NCI-H2171 treated with DMSO at 0.1 percent for 48 hours (cell line): ENCODE measurements around the gene GNAQ.

ENCODE experiments used
- DNase-seq: peaks from one replicate; lab custom pipeline; 2025; lab: John Stamatoyannopoulos, UW

Gene GNAQ

GRCh38 chr9:77974434-77974833, 57.2 kb downstream of the GNAQ start:
- DNase-seq = no peak

GRCh38 chr9:77969083-77969482, 62.5 kb downstream of the GNAQ start:
- DNase-seq = peak; percentile 31

DNA sequence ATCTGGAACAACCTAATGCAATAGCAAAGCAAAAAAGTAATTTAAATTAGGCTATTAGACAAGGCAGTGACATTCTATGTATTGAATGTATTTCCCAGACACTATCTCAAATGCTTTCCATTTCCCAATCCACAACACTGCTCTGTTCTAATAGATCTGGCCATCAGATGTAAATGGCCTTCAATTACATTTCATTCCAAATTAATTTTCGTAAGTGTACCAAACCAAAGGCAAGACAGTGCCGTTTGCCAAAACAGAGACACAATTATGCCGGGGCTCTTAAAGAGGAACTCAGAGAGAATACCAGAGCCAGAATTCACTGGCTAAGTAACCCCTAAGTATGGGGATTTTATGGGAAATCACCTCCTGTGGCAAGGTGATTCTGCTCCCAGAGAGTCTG, 63.1 kb downstream of the GNAQ start:
- DNase-seq = no peak

DNA sequence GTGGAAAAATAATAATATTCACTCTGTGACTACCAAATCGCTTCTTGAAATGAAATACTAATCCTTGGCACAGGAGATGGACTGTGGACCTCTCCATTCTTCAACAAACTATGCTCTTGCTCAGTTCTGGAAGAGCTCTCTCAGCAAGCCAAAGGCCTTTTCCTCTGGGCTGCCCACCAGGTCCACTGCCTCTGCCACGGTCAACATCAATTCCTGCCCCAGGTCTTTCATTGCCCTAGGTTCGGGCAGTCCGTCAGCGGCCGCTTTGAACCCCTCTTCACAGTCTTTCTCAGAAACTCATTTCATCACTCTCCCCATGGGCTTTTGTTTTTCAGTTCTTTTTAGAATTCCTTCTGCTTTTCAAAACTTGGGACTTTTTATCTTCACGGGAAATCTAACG, 64.9 kb downstream of the GNAQ start:
- no peak for DNase-seq

DNA sequence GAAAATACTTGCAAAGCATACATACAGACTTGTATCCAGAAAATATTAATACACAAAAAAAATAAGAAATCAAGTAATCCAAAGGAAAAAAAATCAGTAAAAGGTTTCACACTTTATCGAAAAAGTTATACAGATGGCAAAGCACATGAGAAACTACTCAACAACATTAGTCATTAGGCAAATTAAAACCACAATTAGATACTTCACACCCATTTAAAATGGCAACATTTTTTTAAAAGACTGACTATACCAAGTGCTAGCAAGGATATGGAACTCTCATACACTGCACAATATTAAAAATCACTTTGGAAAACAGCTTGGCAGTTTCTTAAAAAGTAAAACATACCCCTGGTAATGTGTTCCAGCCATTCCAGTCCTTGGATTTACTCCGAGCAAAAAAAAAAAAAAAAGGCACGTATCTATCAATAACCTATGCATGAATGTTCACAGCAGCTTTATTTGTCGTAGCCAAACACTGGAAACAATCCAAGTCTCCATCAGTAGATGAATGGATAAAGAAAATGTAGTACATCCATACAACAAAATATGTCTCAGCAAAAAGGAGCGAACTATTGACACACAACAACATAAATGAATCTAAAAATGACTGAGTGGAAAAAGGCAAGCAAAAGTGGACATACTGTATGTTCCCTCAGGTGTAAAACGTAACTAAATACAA, 66.0 kb downstream of the GNAQ start:
- peak; percentile 81 for DNase-seq

- no peak for DNase-seq
These were observed 67.4 kb downstream of the GNAQ start for GRCh38 chr9:77964258-77964657.

DNA sequence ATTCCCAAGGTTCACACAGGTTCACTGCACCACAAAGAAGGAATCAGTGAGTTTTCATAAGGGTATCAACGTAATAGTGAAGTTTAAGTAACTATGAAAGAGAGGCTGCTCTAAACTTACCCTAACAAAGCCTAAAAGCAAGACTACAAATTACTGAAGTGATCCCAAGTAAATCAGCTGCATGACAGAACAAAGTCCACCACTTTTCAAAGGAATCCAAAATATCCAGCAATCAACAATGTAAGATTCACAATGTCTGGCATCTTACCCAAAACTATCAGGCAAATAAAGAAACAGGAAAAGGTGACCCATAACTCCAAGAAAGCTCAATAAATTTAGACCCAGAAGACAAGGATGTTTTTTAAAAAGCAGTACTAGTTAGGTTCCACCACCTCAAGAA, 70.1 kb downstream of the GNAQ start:
- DNase-seq = no peak

- DNase-seq = no peak
These were observed 71.1 kb downstream of the GNAQ start for GRCh38 chr9:77960356-77961153.

DNA sequence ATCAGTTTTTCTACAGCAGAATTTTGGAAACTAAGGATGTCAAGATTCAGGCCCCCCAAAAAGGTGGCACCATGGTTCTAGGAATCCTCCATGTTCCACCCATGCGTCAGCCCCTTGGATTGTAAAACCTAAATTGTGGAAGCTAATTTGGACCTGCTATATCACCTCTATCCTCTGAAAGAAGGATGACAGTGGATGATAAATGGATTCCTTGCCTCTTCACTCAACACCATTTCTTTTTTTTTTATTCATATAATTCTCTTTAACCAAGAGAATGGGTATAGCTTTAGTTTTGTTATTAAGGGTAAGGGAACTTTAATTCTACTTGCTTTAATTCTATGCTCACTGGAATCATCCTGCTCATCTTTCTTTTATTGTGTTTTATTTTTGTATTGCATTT, 71.8 kb downstream of the GNAQ start:
- DNase-seq = no peak

DNA sequence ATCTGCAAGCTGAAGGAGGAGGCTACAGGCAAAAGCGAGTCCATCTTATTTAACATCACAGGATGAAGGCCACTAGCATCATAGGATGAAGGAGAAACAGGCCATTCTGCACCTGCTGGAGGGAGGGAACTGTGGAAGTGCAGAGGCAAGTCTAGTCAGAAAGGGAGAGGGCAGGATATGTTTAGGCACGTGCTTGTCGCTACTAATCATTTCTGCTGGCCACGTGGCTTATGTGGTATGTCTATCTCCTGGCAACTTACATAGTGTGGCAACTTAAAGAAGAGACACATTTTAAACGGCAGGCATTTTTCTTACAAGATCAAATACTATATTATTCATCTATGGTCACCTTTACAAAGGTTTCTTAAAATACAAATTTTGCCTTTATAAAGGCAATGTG, 74.0 kb downstream of the GNAQ start:
- DNase-seq = peak; percentile 24

- DNase-seq = no peak
These were observed 75.1 kb downstream of the GNAQ start for GRCh38 chr9:77956555-77956954.

DNA sequence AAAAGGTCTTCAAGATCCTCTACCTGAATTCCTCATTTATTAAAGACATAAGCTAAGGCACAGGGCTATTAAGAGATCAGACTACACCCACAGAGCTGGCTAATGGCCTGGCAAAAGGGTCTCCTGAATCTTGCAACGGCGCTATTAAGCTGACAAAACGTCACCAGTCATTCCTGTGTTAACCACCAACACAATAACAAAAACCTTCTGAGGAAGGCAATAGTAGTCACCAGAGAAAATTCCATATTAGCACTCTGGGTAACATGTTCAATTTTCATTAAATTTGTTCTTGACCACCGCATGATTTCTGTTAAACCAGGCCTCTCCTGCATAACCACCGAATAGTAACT, 77.0 kb downstream of the GNAQ start:
- DNase-seq = no peak

- DNase-seq = no peak
These were observed 77.5 kb downstream of the GNAQ start for GRCh38 chr9:77954013-77954665.

DNA sequence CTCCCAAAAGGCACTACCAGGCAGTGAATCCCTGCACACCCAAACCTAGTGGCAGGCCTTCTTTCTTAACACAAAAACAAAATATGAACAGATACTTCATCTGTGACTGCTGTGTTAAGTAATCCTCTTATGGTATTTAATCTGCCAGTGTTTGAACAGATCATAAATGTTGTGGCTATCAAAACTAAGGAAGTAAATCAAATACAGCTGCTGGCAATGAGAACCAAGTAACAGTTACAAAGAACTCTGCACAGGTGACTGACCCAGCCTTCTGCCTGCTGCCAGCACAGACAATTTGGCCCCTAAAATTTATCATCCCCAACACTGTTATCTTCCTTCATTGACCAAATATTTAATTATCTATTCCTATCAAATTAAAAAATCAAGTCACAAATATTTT, 78.0 kb downstream of the GNAQ start:
- DNase-seq = no peak

DNA sequence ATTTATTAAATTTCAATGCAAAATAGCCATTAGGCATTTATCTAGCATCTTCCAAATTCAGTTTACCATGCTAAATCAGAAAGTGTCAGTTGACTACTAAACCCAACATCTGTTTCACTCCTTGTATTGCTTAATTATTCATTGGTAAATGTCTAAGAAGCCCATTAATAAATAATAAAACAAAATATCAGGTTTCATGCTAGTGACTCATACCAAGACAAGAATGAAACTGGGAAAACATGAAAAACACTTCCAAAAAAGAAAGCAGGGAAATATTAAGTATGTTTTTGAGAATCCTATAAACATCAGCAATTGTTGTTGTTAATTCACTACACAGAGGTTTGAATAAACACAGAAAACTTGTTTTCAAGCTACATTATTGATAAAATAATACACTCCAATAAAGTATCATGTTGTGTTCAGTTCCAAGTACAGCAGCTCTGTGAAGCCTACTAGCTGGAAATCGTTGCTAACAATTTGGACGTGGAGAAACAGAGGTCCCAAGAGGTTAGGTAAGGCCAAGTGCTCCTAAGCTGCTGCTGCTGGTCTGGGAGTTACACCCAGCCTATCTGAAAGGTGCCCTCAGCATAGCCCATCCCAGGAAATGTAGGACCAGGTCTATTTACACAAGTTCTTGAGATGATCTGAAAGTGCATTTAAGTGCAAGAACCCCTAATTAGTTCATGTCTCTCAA, 78.8 kb downstream of the GNAQ start:
- DNase-seq = peak; percentile 75

- no peak for DNase-seq
These were observed 80.2 kb downstream of the GNAQ start for GRCh38 chr9:77951369-77951768.

GRCh38 chr9:77949751-77950436, 81.7 kb downstream of the GNAQ start:
- DNase-seq = peak; percentile 11

GRCh38 chr9:77947651-77948050, 84.0 kb downstream of the GNAQ start:
- DNase-seq = peak; percentile 69

DNA sequence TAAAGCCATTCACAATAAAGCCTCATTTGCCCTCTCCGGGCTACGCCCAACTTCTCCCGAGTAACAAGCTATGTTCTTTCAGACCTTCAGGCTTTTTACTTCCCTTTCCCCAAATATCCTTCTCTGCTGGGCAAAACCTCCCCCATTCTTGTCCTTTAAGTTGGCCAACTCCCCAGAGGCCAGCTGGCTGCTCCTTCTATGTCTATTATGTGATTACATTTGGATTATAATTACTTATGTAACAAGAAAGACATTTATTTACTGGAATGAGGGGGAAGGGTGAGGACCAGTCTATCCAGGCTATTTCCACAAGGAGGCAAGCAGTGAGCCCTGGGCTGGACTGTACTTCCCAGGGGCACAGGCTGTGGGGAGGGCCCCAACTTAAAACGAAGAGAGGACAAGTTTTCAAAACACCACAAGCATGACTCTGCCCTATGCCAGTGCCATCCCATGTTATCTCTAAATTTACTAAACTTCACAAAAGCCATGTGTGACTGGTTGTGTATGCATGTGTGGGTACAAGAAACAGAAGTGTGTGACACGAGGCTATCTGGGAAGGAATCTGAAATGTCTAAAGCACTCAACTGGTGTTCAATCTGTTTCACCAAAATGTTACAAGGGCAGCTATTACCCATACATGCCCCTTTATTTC, 84.5 kb downstream of the GNAQ start:
- no peak for DNase-seq

DNA sequence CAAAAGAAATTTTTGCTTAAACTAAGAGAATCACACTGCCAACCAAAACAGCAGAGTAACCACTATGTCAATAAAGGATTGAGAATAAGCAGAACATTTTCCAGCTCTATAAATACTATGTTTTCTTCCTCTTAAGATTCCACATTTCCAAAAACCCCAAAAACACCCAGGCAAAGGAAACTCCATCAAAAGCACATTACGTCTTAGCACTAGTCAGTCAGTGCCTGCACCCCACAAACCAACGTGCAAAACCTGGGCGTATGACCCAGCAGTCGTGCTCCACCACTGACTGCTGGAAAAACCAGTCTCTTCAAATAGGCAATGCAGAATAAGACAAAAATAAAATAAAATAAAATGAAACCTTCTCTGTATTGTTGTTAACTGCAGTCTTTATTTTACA, 85.3 kb downstream of the GNAQ start:
- no peak for DNase-seq

- DNase-seq = no peak
These were observed 85.8 kb downstream of the GNAQ start for GRCh38 chr9:77945798-77946197.
